HG02970 (cell line): Measurements from ENCODE around the gene RPS16.
"Not testable (repeated sequence)": the region's sequence is repeated elsewhere in the genome, so short reads cannot be mapped to it uniquely, and the experiment has no call there.

Experiments used
- ATAC-seq: cut with Tn5 transposase; IDR thresholded peaks from one replicate; pipeline ENCODE4 v1.9.1; 2021; ENCODE audit warnings: mild to moderate bottlenecking, moderate library complexity, moderate number of reproducible peaks; ENCODE audit not compliant: unreplicated experiment, low FRiP score

The RPS16 gene

GRCh38 chr19:39435499-39436349 lies at the start of gene RPS16:
RPS16 (minus strand) TSS chr19:39435949; CDS start chr19:39435895, 54 bp downstream.
- peak; percentile 87 for ATAC-seq

GRCh38 chr19:39483141-39483540 lies 47.4 kb upstream of the RPS16 start:
- ATAC-seq, result no peak

- no peak for ATAC-seq
Observed at GRCh38 chr19:39481676-39482075, 45.9 kb upstream of the RPS16 start.

GRCh38 chr19:39481229-39481545 lies 45.4 kb upstream of the RPS16 start:
- no peak for ATAC-seq

GRCh38 chr19:39480337-39481228 lies 44.8 kb upstream of the RPS16 start, which contains the start of gene TIMM50:
TIMM50 (plus strand) TSS chr19:39480838; CDS start chr19:39480854, 16 bp downstream.
- peak; percentile 94 for ATAC-seq

- no peak for ATAC-seq
Observed at GRCh38 chr19:39479916-39480315, 44.2 kb upstream of the RPS16 start.

- ATAC-seq, result not testable (repeated sequence)
Observed at GRCh38 chr19:39479319-39479801, 43.6 kb upstream of the RPS16 start.

- ATAC-seq, result no peak
Observed at GRCh38 chr19:39475748-39476147, 40.0 kb upstream of the RPS16 start.

- no peak for ATAC-seq
Observed at GRCh38 chr19:39474139-39474620, 38.4 kb upstream of the RPS16 start.

GRCh38 chr19:39473443-39473960 lies 37.8 kb upstream of the RPS16 start:
- no peak for ATAC-seq

GRCh38 chr19:39472746-39473442 lies 37.1 kb upstream of the RPS16 start:
- no peak for ATAC-seq

- ATAC-seq, result no peak
Observed at GRCh38 chr19:39471756-39472536, 36.2 kb upstream of the RPS16 start.

- no peak for ATAC-seq
Observed at GRCh38 chr19:39470724-39471339, 35.1 kb upstream of the RPS16 start.

- ATAC-seq, result no peak
Observed at GRCh38 chr19:39469567-39469966, 33.8 kb upstream of the RPS16 start.

- ATAC-seq, result no peak
Observed at GRCh38 chr19:39469036-39469435, 33.3 kb upstream of the RPS16 start.

- no peak for ATAC-seq
Observed at GRCh38 chr19:39467941-39468340, 32.2 kb upstream of the RPS16 start.

- no peak for ATAC-seq
Observed at GRCh38 chr19:39465956-39466747, 30.4 kb upstream of the RPS16 start.

- ATAC-seq, result no peak
Observed at GRCh38 chr19:39463403-39463802, 27.7 kb upstream of the RPS16 start.
